ENCODE measurements around the gene TMEM95. TPM values are rescaled to one million over a fixed set of nuclear protein-coding genes. Genes with fewer than 3 reads are reported as not detected.

The TMEM95 gene
- total RNA-seq, 4 donors from 2014 or later = not detected

GRCh38 chr17:7354262-7354843 lies 603 bp upstream of the TMEM95 start:
- no peak for ATAC-seq
- no peaks in the 10 kb centered on the region for H3K36me3 ChIP-seq
- H3K4me3 ChIP-seq = no peak overlapping the region
- H3K27ac ChIP-seq = peak overlapping the region in 3 of 4 donors; percentile 99 to 100 (median 99)
- TF ChIP-seq POLR2A (IDR thresholded peaks at IDR 0.05) (no peak), POLR2AphosphoS5 (IDR thresholded peaks at IDR 0.05) (no peak), CTCF (IDR thresholded peaks at IDR 0.05) (no peak), EP300 (IDR thresholded peaks at IDR 0.05) (no peak)
- WGBS, 2 donors (ENCODE audit: low coverage in 1 of 2) = 35 to 43% methylated on average over 1 to 3 of the region's 9 CpGs
- H3K4me1 ChIP-seq = peaks cover 0 to 65% (median 25%) of the 10 kb centered on the region in 3 donors
- no peaks in the 10 kb centered on the region for H3K9me3 ChIP-seq
- no peaks in the 10 kb centered on the region for H3K27me3 ChIP-seq

- no peak for ATAC-seq
- 59 to 79% methylated on average over 7 to 8 of the region's 8 CpGs for WGBS, 2 donors (ENCODE audit: low coverage in 1 of 2)
- Histone ChIP-seq H3K4me1 (peaks cover 0 to 53% (median 18%) of the 10 kb centered on the region in 3 donors), H3K9me3 (no peaks in the 10 kb centered on the region), H3K4me3 (no peak overlapping the region), H3K27ac (peak overlapping the region in 2 of 4 donors; percentile 31 to 99), H3K36me3 (no peaks in the 10 kb centered on the region), H3K27me3 (no peaks in the 10 kb centered on the region)
- no peak for TF ChIP-seq EP300 (IDR thresholded peaks at IDR 0.05)
- TF ChIP-seq CTCF (IDR thresholded peaks at IDR 0.05) = no peak
- no peak for TF ChIP-seq POLR2AphosphoS5 (IDR thresholded peaks at IDR 0.05)
- TF ChIP-seq POLR2A (IDR thresholded peaks at IDR 0.05) = no peak
Observed at GRCh38 chr17:7355573-7355972, 617 bp downstream of the TMEM95 start.

GRCh38 chr17:7356072-7356549 lies 1.2 kb downstream of the TMEM95 start:
- WGBS, 2 donors (ENCODE audit: low coverage in 1 of 2) = no CpG with 5 or more reads among the region's 12 CpGs
- ATAC-seq = peak; percentile 26
- peaks cover 0 to 48% (median 18%) of the 10 kb centered on the region in 3 donors for H3K4me1 ChIP-seq

GRCh38 chr17:7356756-7357155 lies 1.8 kb downstream of the TMEM95 start:
- WGBS, 2 donors (ENCODE audit: low coverage in 1 of 2) = 40 to 52% methylated on average over 1 to 8 of the region's 8 CpGs
- TF ChIP-seq EP300 (IDR thresholded peaks at IDR 0.05) = no peak
- TF ChIP-seq POLR2AphosphoS5 (IDR thresholded peaks at IDR 0.05) = peak; percentile 48
- H3K27me3 ChIP-seq = no peaks in the 10 kb centered on the region
- H3K36me3 ChIP-seq = no peaks in the 10 kb centered on the region
- H3K9me3 ChIP-seq = no peaks in the 10 kb centered on the region
- H3K27ac ChIP-seq = peak overlapping the region in 3 of 4 donors; percentile 22 to 99 (median 65)
- H3K4me1 ChIP-seq = peaks cover 0 to 43% (median 18%) of the 10 kb centered on the region in 3 donors
- no peak for ATAC-seq
- H3K4me3 ChIP-seq = peak overlapping the region in 1 of 2 donors; percentile 24

More at GRCh38 chr17:7356072-7356549, 1.2 kb downstream of the TMEM95 start:
- Histone ChIP-seq H3K27ac (peak overlapping the region in 2 of 4 donors; percentile 65 to 99), H3K36me3 (no peaks in the 10 kb centered on the region), H3K27me3 (no peaks in the 10 kb centered on the region), H3K9me3 (no peaks in the 10 kb centered on the region), H3K4me3 (peak overlapping the region in 1 of 2 donors; percentile 24)
- no peak for TF ChIP-seq EP300 (IDR thresholded peaks at IDR 0.05)
- TF ChIP-seq CTCF (IDR thresholded peaks at IDR 0.05) = peak in 3 of 4 experiments; percentile 87 to 95 (median 92)
- TF ChIP-seq POLR2AphosphoS5 (IDR thresholded peaks at IDR 0.05) = peak; percentile 34
- TF ChIP-seq POLR2A (IDR thresholded peaks at IDR 0.05) = no peak

- H3K4me3 ChIP-seq = no peak overlapping the region
- H3K27ac ChIP-seq = peak overlapping the region in 3 of 4 donors; percentile 22 to 99 (median 45)
- H3K36me3 ChIP-seq = no peaks in the 10 kb centered on the region
- TF ChIP-seq POLR2A (IDR thresholded peaks at IDR 0.05) = no peak
- no peak for TF ChIP-seq POLR2AphosphoS5 (IDR thresholded peaks at IDR 0.05)
- no peak for TF ChIP-seq CTCF (IDR thresholded peaks at IDR 0.05)
- TF ChIP-seq EP300 (IDR thresholded peaks at IDR 0.05) = no peak
- 57 to 60% methylated on average over 1 to 2 of the region's 2 CpGs for WGBS, 2 donors (ENCODE audit: low coverage in 1 of 2)
- H3K9me3 ChIP-seq = no peaks in the 10 kb centered on the region
- ATAC-seq = no peak
- peaks cover 0 to 42% (median 18%) of the 10 kb centered on the region in 3 donors for H3K4me1 ChIP-seq
- no peaks in the 10 kb centered on the region for H3K27me3 ChIP-seq
Observed at GRCh38 chr17:7357381-7357780, 2.4 kb downstream of the TMEM95 start.
